GM12878 (cell line): Measurements from ENCODE around the gene SEMA5A. TPM values are rescaled to one million over a fixed set of nuclear protein-coding genes. Genes with fewer than 3 reads are reported as not detected.

ENCODE experiments used
- FOXK2 ChIP-seq: fragments of 450-650 bp; IDR thresholded peaks from 2 replicates; pipeline ENCODE4 v1.6.1; 2017; ENCODE audit warnings: mild to moderate bottlenecking, moderate library complexity
- GABPA ChIP-seq: IDR thresholded peaks from 2 replicates; pipeline ENCODE4 v1.6.1; 2014; ENCODE audit warnings: antibody characterized with exemption, low read depth, mild to moderate bottlenecking, inconsistent platforms
- PAX5 ChIP-seq: IDR thresholded peaks from 2 replicates; pipeline ENCODE4 v1.6.1; 2011; ENCODE audit warnings: low read depth, low read length, borderline replicate concordance
- PML ChIP-seq: IDR thresholded peaks from 2 replicates; pipeline ENCODE4 v1.6.1; 2012; ENCODE audit warnings: low read length, inconsistent platforms
- TARDBP ChIP-seq: IDR thresholded peaks from 2 replicates; pipeline ENCODE4 v1.6.1; 2016; ENCODE audit warnings: borderline replicate concordance
- TBL1XR1 ChIP-seq: IDR thresholded peaks from 2 replicates; pipeline ENCODE4 v1.6.1; 2012; ENCODE audit warnings: low read depth, low read length, improper control_type of control experiment
- ZBED1 ChIP-seq: IDR thresholded peaks from 2 replicates; pipeline ENCODE4 v1.6.1; 2016; ENCODE audit warnings: borderline replicate concordance
- polyA plus RNA-seq, 11 experiments: library from polyadenylated mRNA; depleted of rRNA in 4 of 11; unstranded in 6 of 11; stranded (reverse) in 5 of 11; fragments of >200 nt; fragmentation: Nextera tagmentation in 4 of 11; fragmentation: Illumina TruSeq in 1 of 11; extraction: Ambion mirVana in 4 of 11; extraction: Trizol in 1 of 11; gene quantifications; 1 replicate in 1 of 11; 2 replicates in 10 of 11; pipeline versions ENCODE4 v1.2.1 to v1.2.3, GENCODE V29; 2011 to 2016; ENCODE audit warnings: inconsistent platforms in 2 of 11, missing spikeins in 2 of 11, low read depth in 1 of 11
- total RNA-seq, 4 experiments: library from RNA; depleted of rRNA in 3 of 4; stranded (reverse); fragments of >200 nt in 3 of 4; fragmentation: Illumina TruSeq in 1 of 4; extraction: Trizol in 1 of 4; gene quantifications; 2 replicates each; pipeline versions ENCODE4 v1.2.1 to v1.2.3, GENCODE V29; 2013 to 2021
- TF ChIP-seq, protein P1 (sequence below): fragments of 450-650 bp; formaldehyde crosslinking; IDR thresholded peaks from 2 replicates; pipeline ENCODE4 v1.4.0; 2020; ENCODE audit warnings: mild to moderate bottlenecking, moderate library complexity
- TF ChIP-seq, protein P2 (sequence below): fragments of 450-650 bp; IDR thresholded peaks from 2 replicates; pipeline ENCODE4 v1.6.1; 2017; ENCODE audit warnings: borderline replicate concordance

The SEMA5A gene
- total and polyA plus RNA-seq, 10 of the 15 experiments (the other 5 are each of a cell fraction or from before 2014, with no cell fraction given): 0.03 to 2.4 (median 0.09) TPM; not detected in 1

DNA sequence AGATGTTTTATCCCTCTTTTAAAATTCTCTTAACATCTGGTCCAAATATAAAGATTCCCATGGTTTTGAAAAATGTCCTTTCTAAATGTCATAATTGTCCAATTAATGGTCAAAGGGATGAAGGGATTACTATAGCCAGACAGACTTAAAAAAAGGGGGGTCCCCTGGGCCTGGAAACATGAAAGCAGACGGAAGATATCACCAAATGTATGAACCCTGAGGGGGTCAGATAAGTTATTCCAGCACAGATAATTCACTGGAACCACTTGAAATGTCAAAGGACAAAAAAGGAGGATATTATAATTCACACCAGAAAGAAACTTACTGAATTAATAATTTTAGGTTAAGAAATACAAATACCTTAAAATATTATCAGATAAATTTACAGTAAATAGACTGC, 155.8 kb downstream of the SEMA5A start (continued):
- TF ChIP-seq, protein P1, sequence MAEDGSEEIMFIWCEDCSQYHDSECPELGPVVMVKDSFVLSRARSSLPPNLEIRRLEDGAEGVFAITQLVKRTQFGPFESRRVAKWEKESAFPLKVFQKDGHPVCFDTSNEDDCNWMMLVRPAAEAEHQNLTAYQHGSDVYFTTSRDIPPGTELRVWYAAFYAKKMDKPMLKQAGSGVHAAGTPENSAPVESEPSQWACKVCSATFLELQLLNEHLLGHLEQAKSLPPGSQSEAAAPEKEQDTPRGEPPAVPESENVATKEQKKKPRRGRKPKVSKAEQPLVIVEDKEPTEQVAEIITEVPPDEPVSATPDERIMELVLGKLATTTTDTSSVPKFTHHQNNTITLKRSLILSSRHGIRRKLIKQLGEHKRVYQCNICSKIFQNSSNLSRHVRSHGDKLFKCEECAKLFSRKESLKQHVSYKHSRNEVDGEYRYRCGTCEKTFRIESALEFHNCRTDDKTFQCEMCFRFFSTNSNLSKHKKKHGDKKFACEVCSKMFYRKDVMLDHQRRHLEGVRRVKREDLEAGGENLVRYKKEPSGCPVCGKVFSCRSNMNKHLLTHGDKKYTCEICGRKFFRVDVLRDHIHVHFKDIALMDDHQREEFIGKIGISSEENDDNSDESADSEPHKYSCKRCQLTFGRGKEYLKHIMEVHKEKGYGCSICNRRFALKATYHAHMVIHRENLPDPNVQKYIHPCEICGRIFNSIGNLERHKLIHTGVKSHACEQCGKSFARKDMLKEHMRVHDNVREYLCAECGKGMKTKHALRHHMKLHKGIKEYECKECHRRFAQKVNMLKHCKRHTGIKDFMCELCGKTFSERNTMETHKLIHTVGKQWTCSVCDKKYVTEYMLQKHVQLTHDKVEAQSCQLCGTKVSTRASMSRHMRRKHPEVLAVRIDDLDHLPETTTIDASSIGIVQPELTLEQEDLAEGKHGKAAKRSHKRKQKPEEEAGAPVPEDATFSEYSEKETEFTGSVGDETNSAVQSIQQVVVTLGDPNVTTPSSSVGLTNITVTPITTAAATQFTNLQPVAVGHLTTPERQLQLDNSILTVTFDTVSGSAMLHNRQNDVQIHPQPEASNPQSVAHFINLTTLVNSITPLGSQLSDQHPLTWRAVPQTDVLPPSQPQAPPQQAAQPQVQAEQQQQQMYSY: no peak
- TF ChIP-seq TBL1XR1 (no peak), ZBED1 (no peak), GABPA (no peak), PML (no peak), FOXK2 (no peak), TARDBP (no peak), PAX5 (no peak)
- TF ChIP-seq, protein P2, sequence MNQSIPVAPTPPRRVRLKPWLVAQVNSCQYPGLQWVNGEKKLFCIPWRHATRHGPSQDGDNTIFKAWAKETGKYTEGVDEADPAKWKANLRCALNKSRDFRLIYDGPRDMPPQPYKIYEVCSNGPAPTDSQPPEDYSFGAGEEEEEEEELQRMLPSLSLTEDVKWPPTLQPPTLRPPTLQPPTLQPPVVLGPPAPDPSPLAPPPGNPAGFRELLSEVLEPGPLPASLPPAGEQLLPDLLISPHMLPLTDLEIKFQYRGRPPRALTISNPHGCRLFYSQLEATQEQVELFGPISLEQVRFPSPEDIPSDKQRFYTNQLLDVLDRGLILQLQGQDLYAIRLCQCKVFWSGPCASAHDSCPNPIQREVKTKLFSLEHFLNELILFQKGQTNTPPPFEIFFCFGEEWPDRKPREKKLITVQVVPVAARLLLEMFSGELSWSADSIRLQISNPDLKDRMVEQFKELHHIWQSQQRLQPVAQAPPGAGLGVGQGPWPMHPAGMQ: no peak
